ENCODE results near the gene WHRN.
A peak's percentile ranks its signal among the peaks of the same experiment; 100 is the strongest.

Gene WHRN

GRCh38 chr9:114491430-114492003, 13.8 kb downstream of the WHRN start:
- DNase-seq (ENCODE audit: low spot score): no peak

GRCh38 chr9:114489928-114490327, 15.3 kb downstream of the WHRN start:
- DNase-seq (ENCODE audit: low spot score): no peak

- DNase-seq (ENCODE audit: low spot score): no peak
Measured at GRCh38 chr9:114488398-114489129, 16.7 kb downstream of the WHRN start.

- peak; percentile 77 for DNase-seq (ENCODE audit: low spot score)
Measured at GRCh38 chr9:114487607-114488300, 17.5 kb downstream of the WHRN start.

- no peak for DNase-seq (ENCODE audit: low spot score)
Measured at GRCh38 chr9:114486205-114486963, 18.9 kb downstream of the WHRN start.

GRCh38 chr9:114484854-114485443, 20.3 kb downstream of the WHRN start:
- DNase-seq (ENCODE audit: low spot score): no peak

- no peak for DNase-seq (ENCODE audit: low spot score)
Measured at GRCh38 chr9:114484215-114484853, 20.9 kb downstream of the WHRN start.

- DNase-seq (ENCODE audit: low spot score): no peak
Measured at GRCh38 chr9:114483499-114483898, 21.8 kb downstream of the WHRN start.

GRCh38 chr9:114482593-114482992, 22.7 kb downstream of the WHRN start:
- DNase-seq (ENCODE audit: low spot score): no peak

- no peak for DNase-seq (ENCODE audit: low spot score)
Measured at GRCh38 chr9:114481789-114482188, 23.5 kb downstream of the WHRN start.

- no peak for DNase-seq (ENCODE audit: low spot score)
Measured at GRCh38 chr9:114480746-114481435, 24.4 kb downstream of the WHRN start.

- no peak for DNase-seq (ENCODE audit: low spot score)
Measured at GRCh38 chr9:114478871-114479270, 26.4 kb downstream of the WHRN start.

- no peak for DNase-seq (ENCODE audit: low spot score)
Measured at GRCh38 chr9:114478459-114478858, 26.8 kb downstream of the WHRN start.

GRCh38 chr9:114477642-114478041, 27.6 kb downstream of the WHRN start:
- no peak for DNase-seq (ENCODE audit: low spot score)

- no peak for DNase-seq (ENCODE audit: low spot score)
Measured at GRCh38 chr9:114476891-114477469, 28.3 kb downstream of the WHRN start.

- no peak for DNase-seq (ENCODE audit: low spot score)
Measured at GRCh38 chr9:114475412-114476135, 29.7 kb downstream of the WHRN start.

- no peak for DNase-seq (ENCODE audit: low spot score)
Measured at GRCh38 chr9:114474425-114474824, 30.8 kb downstream of the WHRN start.

GRCh38 chr9:114473447-114473801, 31.8 kb downstream of the WHRN start:
- DNase-seq (ENCODE audit: low spot score): no peak

GRCh38 chr9:114472765-114473446, 32.4 kb downstream of the WHRN start:
- DNase-seq (ENCODE audit: low spot score): no peak

- DNase-seq (ENCODE audit: low spot score): no peak
Measured at GRCh38 chr9:114471157-114471556, 34.1 kb downstream of the WHRN start.

Measured in HuH-7.5 (cell line).